GM23338 (cell line): ENCODE measurements around the gene YWHAQ. TPM values are rescaled to one million over a fixed set of nuclear protein-coding genes. Genes with fewer than 3 reads are reported as not detected.

Source experiments
- ATAC-seq: fragments of 200-7000 bp; cut with Tn5 transposase; 3 replicates; pipeline ENCODE4 v1.9.1; 2020
- DNase-seq: peaks from one replicate; pipeline ENCODE4 v3.0.0-alpha.2; 2015; ENCODE audit warnings: low spot score
- H2AFZ ChIP-seq: fragments of 200-600 bp; sonication (generic); 2 replicates; pipeline ENCODE4 v1.8.0; 2016; ENCODE audit warnings: antibody characterized with exemption, mild to moderate bottlenecking, moderate library complexity
- H3F3A ChIP-seq: fragments of 200-600 bp; sonication (generic); replicated peaks from 2 replicates; pipeline ENCODE4 v1.8.0; 2017; ENCODE audit warnings: antibody characterized with exemption, mixed run types, low read depth
- H3K27ac ChIP-seq: fragments of 200-600 bp; sonication (generic); 2 replicates; pipeline ENCODE4 v1.6.1; 2016; ENCODE audit warnings: low read depth
- H3K27me3 ChIP-seq: fragments of 200-600 bp; sonication (generic); 2 replicates; pipeline ENCODE4 v1.8.0; 2016; ENCODE audit warnings: mild to moderate bottlenecking, mixed run types, moderate library complexity; ENCODE audit not compliant: insufficient read depth
- H3K36me3 ChIP-seq: fragments of 200-600 bp; sonication (generic); 2 replicates; pipeline ENCODE4 v1.8.0; 2016; ENCODE audit warnings: mild to moderate bottlenecking; ENCODE audit not compliant: insufficient read depth
- H3K4me1 ChIP-seq: fragments of 200-600 bp; sonication (generic); 2 replicates; pipeline ENCODE4 v1.8.0; 2016; ENCODE audit warnings: mild to moderate bottlenecking, moderate library complexity; ENCODE audit not compliant: insufficient read depth
- H3K4me2 ChIP-seq: fragments of 200-600 bp; sonication (generic); 2 replicates; pipeline ENCODE4 v1.7.1; 2017; ENCODE audit warnings: mixed run types
- H3K4me3 ChIP-seq: fragments of 200-600 bp; sonication (generic); 2 replicates; pipeline ENCODE4 v1.6.1; 2016; ENCODE audit warnings: mixed run types
- H3K79me2 ChIP-seq: fragments of 200-600 bp; sonication (generic); replicated peaks from 2 replicates; pipeline ENCODE4 v1.8.0; 2017; ENCODE audit warnings: mild to moderate bottlenecking; ENCODE audit not compliant: insufficient read depth
- H3K9me2 ChIP-seq: fragments of 200-600 bp; sonication (generic); 2 replicates; pipeline ENCODE4 v1.8.0; 2017; ENCODE audit not compliant: insufficient read depth
- H4K20me1 ChIP-seq: fragments of 200-600 bp; sonication (generic); replicated peaks from 2 replicates; pipeline ENCODE4 v1.8.0; 2017; ENCODE audit warnings: mild to moderate bottlenecking; ENCODE audit not compliant: insufficient read depth
- H3K27ac Mint-ChIP-seq: 2 replicates; pipeline ENCODE4 v1.8.0; 2020; ENCODE audit warnings: inconsistent platforms, mild to moderate bottlenecking, moderate library complexity, mixed read lengths
- H3K27me3 Mint-ChIP-seq: 3 replicates; pipeline ENCODE4 v1.8.0; 2022; ENCODE audit warnings: low read depth, mild to moderate bottlenecking, moderate library complexity, mixed read lengths, inconsistent platforms; ENCODE audit not compliant: insufficient read depth, poor library complexity
- H3K36me3 Mint-ChIP-seq: 3 replicates; pipeline ENCODE4 v1.8.0; 2021; ENCODE audit warnings: low read depth, mild to moderate bottlenecking, inconsistent platforms, moderate library complexity, mixed read lengths
- H3K4me1 Mint-ChIP-seq: 3 replicates; pipeline ENCODE4 v1.8.0; 2020; ENCODE audit warnings: mild to moderate bottlenecking, inconsistent platforms, mixed read lengths
- H3K4me3 Mint-ChIP-seq: 3 replicates; pipeline ENCODE4 v1.8.0; 2021; ENCODE audit warnings: moderate library complexity, mild to moderate bottlenecking, inconsistent platforms, mixed read lengths
- H3K9me3 Mint-ChIP-seq: 3 replicates; pipeline ENCODE4 v1.8.0; 2020; ENCODE audit warnings: moderate library complexity, mild to moderate bottlenecking, inconsistent platforms, mixed read lengths
- CREB1 ChIP-seq: fragments of 250-450 bp; sonication (Bioruptor Pico); IDR thresholded peaks from 2 replicates; pipeline ENCODE4 v1.5.0; 2020; ENCODE audit warnings: low read depth, mild to moderate bottlenecking, moderate library complexity
- CTCF ChIP-seq, 2 experiments: fragments of 200-600 bp in 1 of 2; sonication (generic) in 1 of 2; conservative IDR thresholded peaks; 2 replicates each; pipeline versions ENCODE4 v1.5.1 to v1.6.1; 2016 to 2017; ENCODE audit warnings: antibody characterized with exemption in 2 of 2, low read depth in 2 of 2, mild to moderate bottlenecking in 2 of 2, moderate library complexity in 1 of 2
- ETS1 ChIP-seq: IDR thresholded peaks from 2 replicates; pipeline ENCODE4 v1.6.1; 2016; ENCODE audit warnings: antibody characterized with exemption
- EZH2 ChIP-seq: fragments of 200-600 bp; sonication (generic); IDR thresholded peaks from one replicate; pipeline ENCODE4 v1.8.0; 2017; ENCODE audit warnings: antibody characterized with exemption, mild to moderate bottlenecking, low read depth; ENCODE audit not compliant: unreplicated experiment
- EZH2phosphoT487 ChIP-seq: fragments of 200-600 bp; sonication (generic); IDR thresholded peaks from one replicate; pipeline ENCODE4 v1.8.1; 2018; ENCODE audit warnings: antibody characterized with exemption; ENCODE audit not compliant: unreplicated experiment
- JUNB ChIP-seq: IDR thresholded peaks from one replicate; pipeline ENCODE4 v1.6.1; 2016; ENCODE audit warnings: antibody characterized with exemption; ENCODE audit not compliant: unreplicated experiment
- NANOG ChIP-seq: IDR thresholded peaks from 2 replicates; pipeline ENCODE4 v1.6.1; 2016; ENCODE audit warnings: antibody characterized with exemption, borderline replicate concordance
- POLR2AphosphoS5 ChIP-seq: IDR thresholded peaks from 2 replicates; pipeline ENCODE4 v1.6.1; 2016; ENCODE audit warnings: antibody characterized with exemption, low read depth
- REST ChIP-seq: IDR thresholded peaks from one replicate; pipeline ENCODE4 v1.6.1; 2018; ENCODE audit warnings: antibody characterized with exemption; ENCODE audit not compliant: unreplicated experiment
- STAT1 ChIP-seq: IDR thresholded peaks from one replicate; pipeline ENCODE4 v1.6.1; 2016; ENCODE audit warnings: antibody characterized with exemption; ENCODE audit not compliant: unreplicated experiment
- ZNF331 ChIP-seq: fragments of 250-450 bp; sonication (Bioruptor Pico); IDR thresholded peaks from 2 replicates; pipeline ENCODE4 v1.5.0; 2020; ENCODE audit warnings: low read depth, mild to moderate bottlenecking, moderate library complexity
- polyA plus RNA-seq: library from polyadenylated mRNA; unstranded; fragments of >200 nt; fragmentation: Nextera tagmentation; extraction: Ambion mirVana; gene quantifications from 2 replicates; pipeline ENCODE4 v1.2.1, GENCODE V29; 2016
- total RNA-seq: library from RNA; depleted of rRNA; stranded (reverse); fragments of >200 nt; shearing (Covaris generic); gene quantifications from 2 replicates; pipeline ENCODE4 v1.2.3, GENCODE V29; 2014

YWHAQ gene
- total and polyA plus RNA-seq, 2 experiments from 2014 or later: 295 to 464 TPM

GRCh38 chr2:9644021-9644420 lies 13.2 kb upstream of the YWHAQ start:
- H3K4me1 Mint-ChIP-seq: peaks cover 17% of the 10 kb centered on the region
- ATAC-seq (no peak), DNase-seq (no peak)
- H3K36me3 Mint-ChIP-seq: no peaks in the 10 kb centered on the region
- H3K4me3 Mint-ChIP-seq: no peak overlapping the region
- H3K36me3 ChIP-seq: no peaks in the 10 kb centered on the region
- no peak overlapping the region; the same call in 1 of the 2 replicates for H2AFZ ChIP-seq
- no peaks in the 10 kb centered on the region for H3K79me2 ChIP-seq
- H3K4me1 ChIP-seq: peaks cover 1% of the 10 kb centered on the region; the same call in 1 of the 2 replicates
- H3F3A ChIP-seq: no peaks in the 10 kb centered on the region
- peaks cover 6% of the 10 kb centered on the region for H3K27me3 Mint-ChIP-seq
- no peak for TF ChIP-seq STAT1
- TF ChIP-seq NANOG: no peak
- TF ChIP-seq EZH2: no peak
- no peak for TF ChIP-seq ZNF331
- TF ChIP-seq POLR2AphosphoS5: no peak
- TF ChIP-seq JUNB: no peak
- no peak for TF ChIP-seq REST
- TF ChIP-seq CREB1 (CRISPR knock-in tag): no peak
- TF ChIP-seq CTCF (conservative IDR thresholded peaks at IDR 0.05; ENCODE audit: low read depth in 2 of 2): no peak
- no peak for TF ChIP-seq ETS1
- H3K9me2 ChIP-seq: no peaks in the 10 kb centered on the region
- no peak overlapping the region for H3K4me3 ChIP-seq
- H3K27ac Mint-ChIP-seq: no peak overlapping the region
- H3K9me3 Mint-ChIP-seq: peaks cover 2% of the 10 kb centered on the region; the same call in 1 of the 3 replicates
- no peak overlapping the region for H3K27ac ChIP-seq
- H3K27me3 ChIP-seq: no peaks in the 10 kb centered on the region
- H4K20me1 ChIP-seq: no peaks in the 10 kb centered on the region
- no peak overlapping the region for H3K4me2 ChIP-seq

GRCh38 chr2:9641641-9642040 lies 10.8 kb upstream of the YWHAQ start:
- TF ChIP-seq EZH2phosphoT487 (no peak), STAT1 (no peak)
- no peak overlapping the region for H3K4me3 Mint-ChIP-seq
- ATAC-seq (no peak), DNase-seq (no peak)
- Histone ChIP-seq H3K9me2 (no peaks in the 10 kb centered on the region), H3F3A (no peaks in the 10 kb centered on the region), H2AFZ (no peak overlapping the region), H3K79me2 (no peaks in the 10 kb centered on the region), H3K4me3 (no peak overlapping the region), H3K27ac (no peak overlapping the region), H3K27me3 (no peaks in the 10 kb centered on the region), H3K4me2 (no peak overlapping the region), H4K20me1 (no peaks in the 10 kb centered on the region), H3K4me1 (no peaks in the 10 kb centered on the region; the same call in 1 of the 2 replicates), H3K36me3 (no peaks in the 10 kb centered on the region)
- H3K27me3 Mint-ChIP-seq: peaks cover 12% of the 10 kb centered on the region
- H3K36me3 Mint-ChIP-seq: no peaks in the 10 kb centered on the region
- H3K27ac Mint-ChIP-seq: no peak overlapping the region
- H3K9me3 Mint-ChIP-seq: peaks cover 2% of the 10 kb centered on the region; the same call in 1 of the 3 replicates
- peaks cover 13% of the 10 kb centered on the region; the same call in 2 of the 3 replicates for H3K4me1 Mint-ChIP-seq
